Peyer's patch (tissue), 4 donors: ENCODE results near the gene NPM1. TPM values are rescaled to one million over a fixed set of nuclear protein-coding genes. Genes with fewer than 3 reads are reported as not detected.
"Not testable (repeated sequence)": the region's sequence is repeated elsewhere in the genome, so short reads cannot be mapped to it uniquely, and the experiment has no call there.

Source experiments
- DNase-seq, 3 donors: peaks; one replicate each; pipeline ENCODE4 v3.0.0-alpha.2; 2017 to 2019
- H3K27ac ChIP-seq, 4 donors: fragments of 200-600 bp; sonication (generic); one replicate each; pipeline ENCODE4 v1.5.1; 2016 to 2019
- H3K27me3 ChIP-seq, 2 donors: fragments of 200-600 bp; sonication (generic); one replicate each; pipeline ENCODE4 v1.5.1; 2019
- H3K36me3 ChIP-seq, 3 donors: fragments of 200-600 bp; sonication (generic); one replicate each; pipeline ENCODE4 v1.5.1; 2016 to 2019
- H3K4me1 ChIP-seq, 4 donors: fragments of 200-600 bp; sonication (generic); one replicate each; pipeline ENCODE4 v1.5.1; 2016 to 2019
- H3K4me3 ChIP-seq, 4 donors: fragments of 200-600 bp; sonication (generic); 1 replicate in 3 of 4; 2 replicates in 1 of 4; pipeline ENCODE4 v1.5.1; 2016 to 2019; ENCODE audit warnings: mild to moderate bottlenecking in 1 of 4
- H3K9me3 ChIP-seq, 4 donors: fragments of 200-600 bp; sonication (generic); one replicate each; pipeline ENCODE4 v1.5.1; 2016 to 2019; ENCODE audit warnings: mild to moderate bottlenecking in 1 of 4
- POLR2A ChIP-seq, 2 donors: fragments of 450-650 bp; IDR thresholded peaks; one replicate each; pipeline ENCODE4 v1.5.1; 2017; ENCODE audit warnings: antibody characterized with exemption in 2 of 2, mild to moderate bottlenecking in 2 of 2, moderate library complexity in 2 of 2
- total RNA-seq, 4 donors: library from RNA; depleted of rRNA; stranded (reverse); fragments of >200 nt; gene quantifications; one replicate each; pipeline ENCODE4 v1.1.0, GENCODE V29; 2016
- TF ChIP-seq, protein P1 (sequence below), 6 experiments: fragments of 450-650 bp in 4 of 6; fragments of 200-600 bp in 2 of 6; sonication (generic) in 1 of 6; IDR thresholded peaks; one replicate each; pipeline ENCODE4 v1.5.1; 2017 to 2019; ENCODE audit warnings: antibody characterized with exemption in 6 of 6, mild to moderate bottlenecking in 3 of 6, moderate library complexity in 1 of 6

The NPM1 gene
- total RNA-seq, 4 donors from 2014 or later: 167 to 468 (median 197) TPM

- no peak for TF ChIP-seq POLR2A (IDR thresholded peaks at IDR 0.05)
- TF ChIP-seq, protein P1, sequence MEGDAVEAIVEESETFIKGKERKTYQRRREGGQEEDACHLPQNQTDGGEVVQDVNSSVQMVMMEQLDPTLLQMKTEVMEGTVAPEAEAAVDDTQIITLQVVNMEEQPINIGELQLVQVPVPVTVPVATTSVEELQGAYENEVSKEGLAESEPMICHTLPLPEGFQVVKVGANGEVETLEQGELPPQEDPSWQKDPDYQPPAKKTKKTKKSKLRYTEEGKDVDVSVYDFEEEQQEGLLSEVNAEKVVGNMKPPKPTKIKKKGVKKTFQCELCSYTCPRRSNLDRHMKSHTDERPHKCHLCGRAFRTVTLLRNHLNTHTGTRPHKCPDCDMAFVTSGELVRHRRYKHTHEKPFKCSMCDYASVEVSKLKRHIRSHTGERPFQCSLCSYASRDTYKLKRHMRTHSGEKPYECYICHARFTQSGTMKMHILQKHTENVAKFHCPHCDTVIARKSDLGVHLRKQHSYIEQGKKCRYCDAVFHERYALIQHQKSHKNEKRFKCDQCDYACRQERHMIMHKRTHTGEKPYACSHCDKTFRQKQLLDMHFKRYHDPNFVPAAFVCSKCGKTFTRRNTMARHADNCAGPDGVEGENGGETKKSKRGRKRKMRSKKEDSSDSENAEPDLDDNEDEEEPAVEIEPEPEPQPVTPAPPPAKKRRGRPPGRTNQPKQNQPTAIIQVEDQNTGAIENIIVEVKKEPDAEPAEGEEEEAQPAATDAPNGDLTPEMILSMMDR (IDR thresholded peaks at IDR 0.05): no peak
- no peaks in the 10 kb centered on the region for H3K9me3 ChIP-seq
- H3K27ac ChIP-seq: no peak overlapping the region
- no peak overlapping the region for H3K4me3 ChIP-seq
- no peaks in the 10 kb centered on the region for H3K27me3 ChIP-seq
- H3K36me3 ChIP-seq: no peaks in the 10 kb centered on the region
- no peaks in the 10 kb centered on the region for H3K4me1 ChIP-seq
- DNase-seq: no peak
These were observed 42.6 kb upstream of the NPM1 start for GRCh38 chr5:171344936-171345608.

DNA sequence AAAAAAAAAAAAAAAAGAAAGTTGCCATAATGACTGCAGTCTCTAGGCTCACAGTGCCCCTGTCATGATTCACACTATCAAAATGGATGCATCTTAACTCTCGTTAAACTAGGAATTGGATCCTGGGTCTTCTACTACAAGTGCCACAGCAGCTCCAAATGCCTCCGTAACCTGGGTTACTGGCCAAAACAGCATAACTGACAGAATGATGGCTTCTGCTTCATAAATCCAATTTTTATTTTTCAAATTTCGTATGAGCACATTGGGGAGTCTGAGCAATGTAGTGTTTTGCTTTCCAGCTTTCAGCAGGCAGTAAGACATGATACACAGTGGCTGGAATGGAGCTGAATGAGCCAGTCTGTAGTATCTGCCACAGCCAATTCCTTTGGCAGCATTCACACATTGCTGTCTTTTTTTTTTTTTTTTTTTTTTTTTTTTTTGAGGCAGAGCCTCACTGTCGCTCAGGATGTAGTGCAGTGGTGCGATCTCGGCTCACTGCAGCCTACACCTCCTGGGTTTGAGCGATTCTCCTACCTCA, 36.0 kb upstream of the NPM1 start:
- no peak overlapping the region for H3K27ac ChIP-seq
- no peak for DNase-seq
- H3K36me3 ChIP-seq: no peaks in the 10 kb centered on the region
- TF ChIP-seq, protein P1 (IDR thresholded peaks at IDR 0.05): no peak
- no peak for TF ChIP-seq POLR2A (IDR thresholded peaks at IDR 0.05)
- no peaks in the 10 kb centered on the region for H3K27me3 ChIP-seq
- no peaks in the 10 kb centered on the region for H3K9me3 ChIP-seq
- H3K4me1 ChIP-seq: no peaks in the 10 kb centered on the region
- H3K4me3 ChIP-seq: no peak overlapping the region

DNA sequence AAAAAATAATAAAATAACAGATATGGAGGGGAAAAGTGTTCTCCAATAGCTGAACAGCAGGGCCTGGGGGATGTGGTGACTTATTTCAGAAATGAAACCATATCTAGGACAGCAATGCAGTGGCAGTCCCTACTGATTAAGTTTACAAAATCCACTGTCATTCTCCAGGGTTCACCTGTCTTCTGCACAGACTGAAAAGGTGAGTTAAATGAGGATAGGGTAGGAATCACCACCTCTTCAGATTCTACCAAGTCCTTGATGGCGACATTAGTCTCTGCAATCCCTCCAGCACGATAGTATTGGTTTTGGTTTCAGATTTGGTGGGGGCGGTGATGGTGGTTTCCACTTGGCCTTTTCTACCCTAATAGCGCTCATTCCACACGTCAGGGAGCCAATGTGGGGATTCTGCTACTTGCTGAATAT, 32.3 kb upstream of the NPM1 start:
- no peak for TF ChIP-seq POLR2A (IDR thresholded peaks at IDR 0.05)
- TF ChIP-seq, protein P1 (IDR thresholded peaks at IDR 0.05): no peak
- no peaks in the 10 kb centered on the region for H3K27me3 ChIP-seq

GRCh38 chr5:171357843-171358242, 29.8 kb upstream of the NPM1 start:
- Histone ChIP-seq H3K4me3 (no peak overlapping the region), H3K27me3 (no peaks in the 10 kb centered on the region), H3K27ac (no peak overlapping the region), H3K4me1 (no peaks in the 10 kb centered on the region), H3K9me3 (no peaks in the 10 kb centered on the region), H3K36me3 (no peaks in the 10 kb centered on the region)
- DNase-seq: no peak
- TF ChIP-seq POLR2A (IDR thresholded peaks at IDR 0.05): no peak
- TF ChIP-seq, protein P1 (IDR thresholded peaks at IDR 0.05): no peak

More for the DNA sequence above, 32.3 kb upstream of the NPM1 start:
- Histone ChIP-seq H3K27ac (no peak overlapping the region), H3K4me1 (no peaks in the 10 kb centered on the region), H3K36me3 (no peaks in the 10 kb centered on the region), H3K4me3 (no peak overlapping the region), H3K9me3 (no peaks in the 10 kb centered on the region)
- no peak for DNase-seq

- H3K36me3 ChIP-seq, DNase-seq, H3K9me3 ChIP-seq, H3K27me3 ChIP-seq, H3K4me1 ChIP-seq, H3K4me3 ChIP-seq, H3K27ac ChIP-seq: not testable (repeated sequence)
These were observed 26.5 kb upstream of the NPM1 start for GRCh38 chr5:171361151-171361550.

DNA sequence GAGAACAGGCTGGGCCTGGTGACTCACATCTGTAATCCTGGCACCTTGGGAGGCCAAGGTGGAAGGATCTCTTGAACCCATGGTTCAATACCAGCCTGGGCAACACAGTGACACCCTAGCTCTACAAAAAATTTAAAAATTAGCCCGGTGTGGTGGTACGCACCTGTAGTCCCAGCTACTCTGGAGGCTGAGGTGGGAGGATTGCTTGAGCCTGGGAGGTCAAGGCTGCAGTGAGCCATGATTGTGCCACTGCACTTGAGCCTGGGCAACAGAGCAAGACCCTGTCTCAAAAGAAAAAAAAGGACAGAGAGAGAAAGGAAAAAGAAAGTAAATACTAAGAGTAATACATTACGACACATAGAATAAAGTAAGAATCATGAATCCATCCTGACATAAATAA, 24.4 kb upstream of the NPM1 start:
- not testable (repeated sequence) for H3K9me3 ChIP-seq, H3K36me3 ChIP-seq, H3K27me3 ChIP-seq, H3K27ac ChIP-seq, H3K4me1 ChIP-seq, H3K4me3 ChIP-seq
- peak in 1 of 3 donors; percentile 9 for DNase-seq

GRCh38 chr5:171363846-171364245, 23.8 kb upstream of the NPM1 start:
- Histone ChIP-seq H3K36me3 (no peaks in the 10 kb centered on the region), H3K4me1 (no peaks in the 10 kb centered on the region), H3K27ac (no peak overlapping the region), H3K9me3 (no peaks in the 10 kb centered on the region), H3K27me3 (no peaks in the 10 kb centered on the region), H3K4me3 (no peak overlapping the region)
- no peak for DNase-seq
- no peak for TF ChIP-seq POLR2A (IDR thresholded peaks at IDR 0.05)
- TF ChIP-seq, protein P1 (IDR thresholded peaks at IDR 0.05): no peak
